Activated CD8-positive, alpha-beta memory T cell treated with anti-CD3 and anti-CD28 coated beads, Interleukin-2, amount 50 U/mL, for 4 hours (primary cell): ENCODE data around the gene TNRC6A.
A peak's percentile ranks its signal among the peaks of the same experiment; 100 is the strongest.
"Not testable (repeated sequence)": the region's sequence is repeated elsewhere in the genome, so short reads cannot be mapped to it uniquely, and the experiment has no call there.

Source experiments
- DNase-seq: peaks from one replicate; pipeline ENCODE4 v3.0.0-alpha.2; 2020

TNRC6A gene

DNA sequence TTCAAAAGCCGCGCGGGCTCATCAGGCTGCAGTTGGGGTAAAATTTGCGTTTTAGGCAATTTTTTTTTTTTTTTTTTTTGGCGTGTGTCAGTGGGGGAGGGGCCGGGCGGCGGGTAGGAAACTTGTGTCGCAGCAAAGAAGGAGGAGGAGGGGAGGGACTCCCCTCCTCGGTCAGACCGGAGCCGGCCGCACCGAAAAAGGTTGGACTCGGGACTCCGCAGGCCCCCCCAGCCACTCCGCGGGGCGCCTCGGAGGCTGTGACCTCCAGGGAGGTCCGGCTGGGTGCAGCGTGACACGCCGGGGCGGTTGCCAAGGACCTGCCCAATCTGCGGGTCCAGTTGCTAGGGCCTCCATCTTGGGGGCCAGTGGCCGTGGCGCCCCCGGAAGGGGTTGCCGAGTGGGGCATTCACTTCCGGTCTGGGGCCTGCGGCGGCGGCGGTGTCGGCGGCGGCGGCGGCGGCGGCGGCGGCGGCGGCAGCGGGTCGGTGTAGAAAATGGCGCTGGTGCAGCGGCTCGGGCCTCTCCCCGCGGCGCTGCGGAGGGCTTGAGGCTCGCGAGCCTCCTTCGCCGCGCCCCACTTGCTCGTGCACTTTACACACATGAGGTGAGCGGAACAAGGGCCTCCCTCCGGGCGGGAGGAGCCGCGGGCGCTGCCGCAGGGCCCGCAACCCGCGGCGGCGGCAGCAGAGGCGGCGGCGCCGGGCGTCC lies at the start of gene TNRC6A:
Gene TNRC6A (plus strand): TSS at position 409 of the 708 bp plus-strand sequence. CDS start 191 bp downstream, at position 600.
- peak; percentile 74 for DNase-seq

- DNase-seq: no peak
Measured at GRCh38 chr16:24681793-24682192, 47.7 kb upstream of the TNRC6A start.

GRCh38 chr16:24683250-24683649 lies 46.2 kb upstream of the TNRC6A start:
- DNase-seq: no peak

GRCh38 chr16:24683847-24684493 lies 45.5 kb upstream of the TNRC6A start:
- DNase-seq: no peak

GRCh38 chr16:24685539-24686432 lies 43.7 kb upstream of the TNRC6A start:
- no peak for DNase-seq

DNA sequence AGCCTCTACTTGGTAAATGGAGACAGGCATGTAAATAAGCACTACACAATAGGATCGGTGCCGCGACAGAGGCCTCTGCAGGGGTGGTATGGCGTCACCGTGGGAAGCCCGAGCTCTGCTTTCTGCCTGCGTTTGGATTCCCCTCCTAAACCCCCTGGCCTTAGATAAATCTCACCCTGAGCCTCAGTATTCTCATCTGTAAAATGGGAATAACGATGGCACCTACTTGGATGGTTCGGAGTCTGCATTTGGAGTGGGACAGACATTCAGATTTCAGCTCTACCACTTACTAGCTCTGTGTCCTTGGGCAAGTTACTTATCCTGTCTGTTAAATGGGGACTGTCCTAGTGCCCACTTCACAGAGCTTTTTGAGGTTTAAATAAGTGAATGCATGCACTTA lies 42.8 kb upstream of the TNRC6A start:
- no peak for DNase-seq

- DNase-seq: no peak
Measured at GRCh38 chr16:24688359-24688758, 41.1 kb upstream of the TNRC6A start.

DNA sequence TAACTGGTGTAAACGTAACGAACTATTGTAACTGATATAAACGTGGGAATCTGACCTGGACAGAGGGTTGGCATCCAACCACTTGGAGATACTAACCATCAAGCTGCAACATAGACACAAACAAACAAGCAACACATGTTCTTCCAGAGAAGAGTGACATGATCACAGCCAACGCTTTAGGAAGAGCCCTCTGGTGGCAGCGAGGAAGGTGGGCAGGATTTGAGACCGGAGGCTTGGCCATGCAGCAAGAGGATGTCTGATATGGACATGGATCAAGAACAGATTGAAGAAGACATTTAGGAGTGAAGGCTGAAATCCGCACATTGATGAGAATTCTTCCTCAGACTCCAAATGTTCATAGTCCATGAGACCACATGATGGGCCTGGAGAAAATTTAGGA lies 40.3 kb upstream of the TNRC6A start:
- no peak for DNase-seq

GRCh38 chr16:24692854-24693253 lies 36.6 kb upstream of the TNRC6A start:
- DNase-seq: no peak

GRCh38 chr16:24694931-24695330 lies 34.5 kb upstream of the TNRC6A start:
- no peak for DNase-seq

DNA sequence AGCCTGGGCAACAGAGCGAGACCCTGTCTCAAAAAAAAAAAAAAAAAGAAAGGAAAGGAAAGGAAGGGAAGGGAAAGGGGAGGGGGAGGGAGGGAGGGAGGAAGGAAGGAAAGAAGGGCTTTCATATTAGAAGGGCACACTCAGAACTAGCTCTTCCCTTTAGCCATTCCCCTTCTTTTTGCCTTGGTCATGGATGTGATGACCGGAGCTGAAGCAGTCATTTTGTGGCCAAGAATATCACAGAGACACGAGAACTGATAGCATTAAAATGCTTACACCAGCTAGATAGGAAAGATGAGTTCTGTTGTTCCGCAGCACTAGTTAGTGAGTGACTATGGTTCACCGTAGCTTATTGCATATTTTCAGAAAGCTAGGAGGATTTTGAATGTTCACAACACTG lies 32.8 kb upstream of the TNRC6A start:
- DNase-seq: no peak

DNA sequence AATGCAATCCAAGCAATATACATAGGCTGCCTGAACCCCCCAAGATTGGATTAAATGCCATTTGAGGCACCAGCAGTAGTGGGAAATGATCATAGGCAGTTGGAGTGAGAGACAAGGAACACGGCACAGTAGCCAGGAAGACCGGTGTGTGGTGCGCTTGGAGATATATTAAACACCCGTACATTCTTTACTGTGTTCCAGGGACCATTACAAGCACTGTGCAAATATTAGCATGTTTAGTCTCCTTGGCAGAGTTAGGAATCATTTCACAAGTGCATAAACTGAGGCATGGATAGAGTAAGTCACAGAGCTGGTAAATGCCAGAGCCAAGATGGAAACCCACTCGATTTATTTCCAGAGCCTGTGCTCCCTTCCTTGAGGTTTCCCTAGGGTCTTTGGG lies 31.1 kb upstream of the TNRC6A start:
- no peak for DNase-seq

GRCh38 chr16:24699151-24699723 lies 30.2 kb upstream of the TNRC6A start:
- no peak for DNase-seq

- DNase-seq: no peak
Measured at GRCh38 chr16:24700549-24701392, 28.7 kb upstream of the TNRC6A start.

DNA sequence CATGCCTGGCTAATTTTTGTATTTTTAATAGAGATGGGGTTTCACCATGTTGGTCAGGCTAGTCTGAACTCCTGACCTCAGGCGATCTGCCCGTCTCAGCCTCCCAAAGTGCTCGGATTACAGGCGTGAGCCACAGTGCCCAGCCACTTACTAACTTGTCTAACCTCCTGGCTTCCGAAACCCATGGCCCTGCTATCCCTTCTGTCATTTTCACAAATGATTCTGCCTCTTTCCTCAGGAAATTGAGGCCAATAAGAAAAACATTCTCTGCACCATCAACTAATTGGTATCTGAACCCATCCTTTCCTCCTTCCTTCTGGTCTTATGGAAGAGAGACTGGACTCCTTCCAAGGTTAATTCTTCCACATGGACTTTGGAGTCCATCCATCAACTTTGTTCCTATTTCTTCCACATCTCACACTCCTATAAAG lies 27.9 kb upstream of the TNRC6A start:
- DNase-seq: no peak

GRCh38 chr16:24707760-24708159 lies 21.7 kb upstream of the TNRC6A start:
- DNase-seq: not testable (repeated sequence)

GRCh38 chr16:24713379-24713778 lies 16.1 kb upstream of the TNRC6A start:
- no peak for DNase-seq

- DNase-seq: no peak
Measured at GRCh38 chr16:24717411-24717810, 12.0 kb upstream of the TNRC6A start.

GRCh38 chr16:24718967-24719521 lies 10.4 kb upstream of the TNRC6A start:
- no peak for DNase-seq

GRCh38 chr16:24721830-24722238 lies 7.6 kb upstream of the TNRC6A start:
- peak; percentile 27 for DNase-seq

GRCh38 chr16:24723663-24724062 lies 5.8 kb upstream of the TNRC6A start:
- no peak for DNase-seq

DNA sequence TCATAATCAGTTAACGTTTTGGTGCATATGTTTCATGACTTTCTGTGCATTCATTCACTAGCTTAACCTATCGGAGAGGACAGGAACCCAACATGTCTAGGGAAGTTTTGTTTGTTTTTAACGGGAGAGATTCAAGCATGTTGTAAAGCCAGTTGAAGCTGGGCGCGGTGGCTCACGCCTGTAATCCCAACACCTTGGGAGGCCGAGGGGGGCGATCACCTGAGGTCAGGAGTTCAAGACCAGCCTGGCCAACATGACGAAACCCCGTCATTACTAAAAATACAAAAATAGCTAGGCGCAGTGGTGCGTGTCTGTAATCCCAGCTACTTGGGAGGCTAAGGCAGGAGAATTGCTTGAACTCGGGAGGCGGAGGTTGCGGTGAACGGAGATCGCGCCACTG lies 1.4 kb upstream of the TNRC6A start:
- DNase-seq: no peak
